ENCODE measurements around the gene C17orf114.

C17orf114 gene

GRCh38 chr17:4812690-4813089, 10.6 kb upstream of the C17orf114 start:
- ATAC-seq (ENCODE audit: poor library complexity), result no peak
- DNase-seq, result no peak
- no peak overlapping the region for H3K4me3 Mint-ChIP-seq
- H3K4me3 ChIP-seq (ENCODE audit: low read length), result no peak overlapping the region
- H3K27me3 Mint-ChIP-seq, result no peaks in the 10 kb centered on the region
- H3K9me3 Mint-ChIP-seq, result no peaks in the 10 kb centered on the region
- ChIA-PET CTCF (interaction anchor here (0.9 kb wide), 1 partner anchor 70 kb away, joined by 3 read pairs; no protein-coding TSS in a partner anchor), POLR2A (no interaction called here)
- H3K27ac ChIP-seq (ENCODE audit: low read depth in 1 of 2, low read length in 2 of 2), result no peak overlapping the region
- no peaks in the 10 kb centered on the region for H3K27me3 ChIP-seq (ENCODE audit: control insufficient read depth in 1 of 2, insufficient read depth in 2 of 2, low read length in 2 of 2)
- peaks cover 6% of the 10 kb centered on the region for H3K4me1 ChIP-seq (ENCODE audit: insufficient read depth, low read length)
- TF ChIP-seq CTCF (IDR thresholded peaks at IDR 0.05), result no peak
- peaks cover 8% of the 10 kb centered on the region for H3K36me3 Mint-ChIP-seq (ENCODE audit: low read depth)
- peaks cover 9% of the 10 kb centered on the region for H3K36me3 ChIP-seq (ENCODE audit: insufficient read depth, low read length)
- H3K27ac Mint-ChIP-seq, result no peak overlapping the region
- intact Hi-C loops (cut with DNase I, micrococcal nuclease), result no loop called here
- peaks cover 11% of the 10 kb centered on the region for H3K4me1 Mint-ChIP-seq (ENCODE audit: low read depth)
- no peaks in the 10 kb centered on the region for H3K9me3 ChIP-seq (ENCODE audit: control insufficient read depth in 1 of 2, insufficient read depth in 1 of 2, low read length in 2 of 2)

- peaks cover 8% of the 10 kb centered on the region for H3K36me3 Mint-ChIP-seq (ENCODE audit: low read depth)
- H3K27ac Mint-ChIP-seq, result no peak overlapping the region
- POLR2A ChIA-PET, result no interaction called here
- CTCF ChIA-PET, result interaction anchor here (1.0 kb wide), 1 partner anchor 22 kb away, joined by 3 read pairs; no protein-coding TSS in a partner anchor
- H3K4me1 Mint-ChIP-seq (ENCODE audit: low read depth), result peaks cover 15% of the 10 kb centered on the region
- TF ChIP-seq CTCF (IDR thresholded peaks at IDR 0.05), result no peak
- peaks cover 7% of the 10 kb centered on the region for H3K36me3 ChIP-seq (ENCODE audit: insufficient read depth, low read length)
- no peak for DNase-seq
- no peaks in the 10 kb centered on the region for H3K9me3 Mint-ChIP-seq
- intact Hi-C loops (cut with DNase I, micrococcal nuclease), result no loop called here
- H3K4me3 ChIP-seq (ENCODE audit: low read length), result no peak overlapping the region
- no peaks in the 10 kb centered on the region for H3K9me3 ChIP-seq (ENCODE audit: control insufficient read depth in 1 of 2, insufficient read depth in 1 of 2, low read length in 2 of 2)
- peaks cover 10% of the 10 kb centered on the region for H3K4me1 ChIP-seq (ENCODE audit: insufficient read depth, low read length)
- H3K27ac ChIP-seq (ENCODE audit: low read depth in 1 of 2, low read length in 2 of 2), result no peak overlapping the region
- no peak overlapping the region for H3K4me3 Mint-ChIP-seq
- no peaks in the 10 kb centered on the region for H3K27me3 ChIP-seq (ENCODE audit: control insufficient read depth in 1 of 2, insufficient read depth in 2 of 2, low read length in 2 of 2)
- H3K27me3 Mint-ChIP-seq, result no peaks in the 10 kb centered on the region
- ATAC-seq (ENCODE audit: poor library complexity), result no peak
Observed at GRCh38 chr17:4811471-4811870, 9.3 kb upstream of the C17orf114 start.

- ATAC-seq (ENCODE audit: poor library complexity), result no peak
- DNase-seq, result no peak
- H3K27me3 ChIP-seq (ENCODE audit: control insufficient read depth in 1 of 2, insufficient read depth in 2 of 2, low read length in 2 of 2), result no peaks in the 10 kb centered on the region
- no peaks in the 10 kb centered on the region for H3K9me3 ChIP-seq (ENCODE audit: control insufficient read depth in 1 of 2, insufficient read depth in 1 of 2, low read length in 2 of 2)
- Mint-ChIP-seq H3K4me3 (peak overlapping the region; percentile 66), H3K27me3 (no peaks in the 10 kb centered on the region), H3K27ac (no peak overlapping the region), H3K4me1 (ENCODE audit: low read depth) (peaks cover 21% of the 10 kb centered on the region), H3K36me3 (ENCODE audit: low read depth) (peaks cover 8% of the 10 kb centered on the region), H3K9me3 (no peaks in the 10 kb centered on the region)
- no peak for TF ChIP-seq CTCF (IDR thresholded peaks at IDR 0.05)
- peaks cover 4% of the 10 kb centered on the region for H3K36me3 ChIP-seq (ENCODE audit: insufficient read depth, low read length)
- peaks cover 12% of the 10 kb centered on the region for H3K4me1 ChIP-seq (ENCODE audit: insufficient read depth, low read length)
- H3K27ac ChIP-seq (ENCODE audit: low read depth in 1 of 2, low read length in 2 of 2), result no peak overlapping the region
- intact Hi-C loops (cut with DNase I, micrococcal nuclease), result no loop called here
- H3K4me3 ChIP-seq (ENCODE audit: low read length), result no peak overlapping the region
- ChIA-PET POLR2A (no interaction called here), CTCF (interaction anchor here (1.0 kb wide), 1 partner anchor 21 kb away, joined by 3 read pairs; no protein-coding TSS in a partner anchor)
Observed at GRCh38 chr17:4810696-4811290, 8.7 kb upstream of the C17orf114 start.
